Muscle layer of duodenum (tissue), 2 donors: Measurements from ENCODE around the gene UGT3A2.
"Not testable (repeated sequence)": the region's sequence is repeated elsewhere in the genome, so short reads cannot be mapped to it uniquely, and the experiment has no call there.

Experiments
- H3K27ac ChIP-seq: one replicate; pipeline ENCODE4 v1.7.0; 2013; ENCODE audit warnings: mild to moderate bottlenecking, low read length
- H3K27me3 ChIP-seq: one replicate; pipeline ENCODE4 v1.7.0; 2013; ENCODE audit warnings: low read depth, mild to moderate bottlenecking, control low read depth, low read length
- H3K36me3 ChIP-seq, 2 donors: one replicate each; pipeline ENCODE4 v1.7.0; 2013; ENCODE audit warnings: low read length in 2 of 2, control low read depth in 1 of 2, mild to moderate bottlenecking in 1 of 2; ENCODE audit not compliant: insufficient read depth in 2 of 2, control insufficient read depth in 1 of 2
- H3K4me1 ChIP-seq, 2 donors: one replicate each; pipeline ENCODE4 v1.7.0; 2013; ENCODE audit warnings: low read length in 2 of 2, mild to moderate bottlenecking in 2 of 2, control low read depth in 1 of 2, moderate library complexity in 1 of 2; ENCODE audit not compliant: insufficient read depth in 2 of 2, control insufficient read depth in 1 of 2
- H3K4me3 ChIP-seq, 2 donors: one replicate each; pipeline ENCODE4 v1.7.0; 2013; ENCODE audit warnings: low read length in 2 of 2, low read depth in 1 of 2, mild to moderate bottlenecking in 1 of 2
- H3K9me3 ChIP-seq, 2 donors: one replicate each; pipeline ENCODE4 v1.7.0; 2013; ENCODE audit warnings: low read length in 2 of 2, control low read depth in 1 of 2, mild to moderate bottlenecking in 1 of 2; ENCODE audit not compliant: control insufficient read depth in 1 of 2
- donor health status: healthy.

UGT3A2 gene

GRCh38 chr5:36028816-36029465 is 37.7 kb downstream of the UGT3A2 start:
- no peak overlapping the region for H3K27ac ChIP-seq
- H3K9me3 ChIP-seq, result peaks cover 0 to 2% of the 10 kb centered on the region in 2 donors
- H3K4me1 ChIP-seq, result no peaks in the 10 kb centered on the region
- H3K4me3 ChIP-seq, result no peak overlapping the region
- no peaks in the 10 kb centered on the region for H3K36me3 ChIP-seq
- no peaks in the 10 kb centered on the region for H3K27me3 ChIP-seq

- no peak overlapping the region for H3K27ac ChIP-seq
- H3K27me3 ChIP-seq, result no peaks in the 10 kb centered on the region
- H3K9me3 ChIP-seq, result peaks cover 0 to 4% of the 10 kb centered on the region in 2 donors
- H3K36me3 ChIP-seq, result no peaks in the 10 kb centered on the region
- no peaks in the 10 kb centered on the region for H3K4me1 ChIP-seq
- no peak overlapping the region for H3K4me3 ChIP-seq
Measured at GRCh38 chr5:36027711-36028110, 39.0 kb downstream of the UGT3A2 start.

DNA sequence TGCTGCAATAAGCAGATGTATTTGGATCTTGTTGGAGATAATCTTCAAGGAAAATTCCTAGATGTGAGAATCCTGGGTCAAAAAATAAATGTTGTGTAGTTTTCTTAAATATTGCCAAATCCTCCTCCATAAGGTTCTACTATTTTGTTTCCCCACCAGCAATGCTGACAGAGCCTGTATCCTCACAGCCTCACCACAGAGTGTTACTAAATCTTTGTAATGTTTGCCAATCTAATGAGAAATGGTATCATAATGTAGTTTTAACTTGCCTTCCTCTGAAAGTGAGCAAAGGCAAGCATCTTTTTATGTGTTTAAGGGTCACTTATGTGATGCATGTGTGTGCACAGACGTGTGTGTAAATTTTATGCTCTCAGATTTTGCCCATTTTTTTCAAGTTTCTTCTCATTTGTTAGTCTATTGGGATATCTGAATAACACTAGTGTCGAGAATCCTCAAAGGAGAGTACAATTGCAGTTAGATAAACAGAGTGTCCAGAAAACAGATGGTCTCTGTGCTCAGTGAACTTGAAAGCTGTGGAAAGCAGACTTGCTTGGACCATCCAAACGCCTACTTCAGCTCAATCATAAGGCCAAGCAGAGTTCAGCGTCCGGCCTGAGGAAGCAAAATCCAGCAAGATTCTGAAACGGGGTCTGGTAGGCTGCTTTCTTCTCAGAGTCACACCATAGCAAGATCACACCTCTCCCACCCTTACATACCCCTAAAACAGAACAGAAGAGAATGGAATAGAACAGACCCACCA is 39.8 kb downstream of the UGT3A2 start:
- Histone ChIP-seq H3K27me3 (no peaks in the 10 kb centered on the region), H3K4me1 (no peaks in the 10 kb centered on the region)

GRCh38 chr5:36022246-36022645 is 44.4 kb downstream of the UGT3A2 start:
- not testable (repeated sequence) for H3K9me3 ChIP-seq, H3K36me3 ChIP-seq, H3K27me3 ChIP-seq

More for the DNA sequence above, 39.8 kb downstream of the UGT3A2 start:
- no peaks in the 10 kb centered on the region for H3K36me3 ChIP-seq
- H3K9me3 ChIP-seq, result peaks cover 0 to 4% of the 10 kb centered on the region in 2 donors
- no peak overlapping the region for H3K27ac ChIP-seq
- H3K4me3 ChIP-seq, result no peak overlapping the region

GRCh38 chr5:36019584-36019983 is 47.1 kb downstream of the UGT3A2 start:
- not testable (repeated sequence) for H3K36me3 ChIP-seq, H3K4me1 ChIP-seq, H3K27me3 ChIP-seq, H3K27ac ChIP-seq, H3K4me3 ChIP-seq
- peaks cover 7 to 14% of the 10 kb centered on the region in 2 donors for H3K9me3 ChIP-seq

More at GRCh38 chr5:36022246-36022645, 44.4 kb downstream of the UGT3A2 start:
- H3K4me1 ChIP-seq, H3K27ac ChIP-seq, H3K4me3 ChIP-seq: not testable (repeated sequence)

DNA sequence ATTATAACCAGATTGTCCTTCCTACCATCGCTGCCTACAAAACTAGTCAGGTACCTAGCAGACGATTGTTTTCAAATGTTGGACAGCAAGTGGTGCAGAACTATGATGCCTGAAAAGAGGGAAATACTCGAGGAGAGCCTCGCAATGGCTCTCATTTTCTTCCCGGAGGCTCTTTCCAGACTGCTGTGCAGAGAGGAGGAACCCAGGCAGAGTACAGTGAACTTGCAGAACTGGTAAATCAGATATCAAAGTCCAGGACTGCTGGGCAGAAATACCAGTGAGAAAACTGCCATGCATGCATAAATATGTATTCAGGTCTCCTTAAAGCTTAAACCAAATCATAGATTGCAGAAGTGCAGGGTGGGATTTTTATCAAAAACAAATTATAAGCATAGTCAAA is 49.1 kb downstream of the UGT3A2 start:
- peak overlapping the region; percentile 13 for H3K27ac ChIP-seq
- no peaks in the 10 kb centered on the region for H3K27me3 ChIP-seq
- H3K4me3 ChIP-seq, result no peak overlapping the region
- peaks cover 7 to 24% of the 10 kb centered on the region in 2 donors for H3K9me3 ChIP-seq
- no peaks in the 10 kb centered on the region for H3K4me1 ChIP-seq
- H3K36me3 ChIP-seq, result no peaks in the 10 kb centered on the region

GRCh38 chr5:36017004-36017403 is 49.7 kb downstream of the UGT3A2 start:
- H3K9me3 ChIP-seq, result peaks cover 7 to 24% of the 10 kb centered on the region in 2 donors
- H3K36me3 ChIP-seq, result no peaks in the 10 kb centered on the region
- H3K4me3 ChIP-seq, result no peak overlapping the region
- no peaks in the 10 kb centered on the region for H3K27me3 ChIP-seq
- no peaks in the 10 kb centered on the region for H3K4me1 ChIP-seq
- H3K27ac ChIP-seq, result peak overlapping the region; percentile 13

DNA sequence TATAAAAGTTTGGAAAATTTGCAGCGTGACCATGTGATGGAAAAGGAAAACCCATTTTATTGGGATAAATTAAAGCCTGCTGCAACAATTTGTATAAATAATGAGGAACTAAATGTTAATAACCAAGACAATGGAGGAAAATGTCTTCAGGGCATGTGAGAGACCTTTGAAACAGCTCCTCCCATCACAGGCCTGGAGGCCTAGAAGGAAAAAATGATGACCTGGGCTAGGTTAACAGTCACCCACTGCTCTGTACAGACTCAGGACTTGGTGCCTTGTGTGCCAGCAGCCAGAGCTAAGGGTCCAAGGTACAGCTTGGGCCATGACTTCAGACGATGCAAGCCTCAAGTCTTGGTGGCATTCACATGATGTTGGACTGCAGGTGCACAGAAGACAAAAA is 53.5 kb downstream of the UGT3A2 start:
- no peak overlapping the region for H3K4me3 ChIP-seq
- H3K27ac ChIP-seq, result no peak overlapping the region
- H3K9me3 ChIP-seq, result peaks cover 7 to 24% of the 10 kb centered on the region in 2 donors
- no peaks in the 10 kb centered on the region for H3K36me3 ChIP-seq
- H3K4me1 ChIP-seq, result no peaks in the 10 kb centered on the region
- H3K27me3 ChIP-seq, result no peaks in the 10 kb centered on the region

GRCh38 chr5:36009698-36010097 is 57.0 kb downstream of the UGT3A2 start:
- Histone ChIP-seq H3K4me3 (no peak overlapping the region), H3K9me3 (peaks cover 0 to 14% of the 10 kb centered on the region in 2 donors), H3K27me3 (no peaks in the 10 kb centered on the region), H3K36me3 (no peaks in the 10 kb centered on the region), H3K27ac (no peak overlapping the region), H3K4me1 (no peaks in the 10 kb centered on the region)

GRCh38 chr5:36007366-36007765 is 59.3 kb downstream of the UGT3A2 start:
- H3K27ac ChIP-seq, result no peak overlapping the region

DNA sequence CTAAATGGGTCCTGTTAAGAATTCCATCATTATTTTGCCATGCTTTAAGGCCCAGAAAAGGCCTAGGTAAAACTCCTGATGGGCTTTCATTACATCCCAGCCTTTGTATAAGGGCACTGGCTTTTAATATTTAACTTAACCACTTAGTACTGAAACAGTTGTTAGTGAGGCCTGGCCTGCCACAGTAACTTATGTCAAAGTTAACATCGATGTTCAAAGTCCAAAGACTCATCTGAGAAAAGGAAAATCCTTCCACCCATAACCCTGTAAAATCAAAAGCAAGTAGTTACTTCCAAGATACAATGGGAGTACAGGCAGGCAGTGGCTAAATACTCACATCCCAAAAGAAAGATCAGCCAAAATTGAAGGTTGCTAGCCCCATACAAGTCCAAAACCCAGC is 60.5 kb downstream of the UGT3A2 start:
- no peak overlapping the region for H3K27ac ChIP-seq
- no peak overlapping the region for H3K4me3 ChIP-seq
- no peaks in the 10 kb centered on the region for H3K9me3 ChIP-seq
- no peaks in the 10 kb centered on the region for H3K27me3 ChIP-seq
- H3K36me3 ChIP-seq, result no peaks in the 10 kb centered on the region
- H3K4me1 ChIP-seq, result no peaks in the 10 kb centered on the region

More at GRCh38 chr5:36007366-36007765, 59.3 kb downstream of the UGT3A2 start:
- Histone ChIP-seq H3K4me1 (no peaks in the 10 kb centered on the region), H3K9me3 (no peaks in the 10 kb centered on the region), H3K27me3 (no peaks in the 10 kb centered on the region), H3K36me3 (no peaks in the 10 kb centered on the region), H3K4me3 (no peak overlapping the region)
